Endothelial cell of umbilical vein (primary cell): ENCODE results near the gene SPHK2. TPM values are rescaled to one million over a fixed set of nuclear protein-coding genes. Genes with fewer than 3 reads are reported as not detected.

Experiments
- BruUV-seq: library from RNA; stranded (reverse); fragments of 400-500 nt; replicated peaks from 2 replicates; lab custom pipeline; 2021; lab: Mats Ljungman, UMichigan
- CTCF ChIA-PET: fragments of 300-600, 350-600 bp; sonication (Branson Sonifier 250); formaldehyde crosslinking; loops from one replicate; lab custom pipeline; 2021; ENCODE audit warnings: antibody characterized with exemption, inconsistent platforms; lab: Charles Lee
- POLR2A ChIA-PET: fragments of 300-600, 350-600 bp; sonication (Branson Sonifier 250); formaldehyde crosslinking; loops from one replicate; lab custom pipeline; 2021; ENCODE audit warnings: antibody characterized with exemption, inconsistent platforms; lab: Charles Lee
- DNase-seq: peaks from one replicate; pipeline ENCODE4 v3.0.0-alpha.2; 2011; ENCODE audit warnings: low read depth, low spot score
- FAIRE-seq: peaks from 2 replicates; lab custom pipeline; 2011; peaks lifted over from hg19 to GRCh38; lab: Jason Lieb, UNC
- H2AFZ ChIP-seq: 2 replicates; pipeline ENCODE4 v1.6.0; 2012; ENCODE audit warnings: low read depth, low read length, control low read depth, inconsistent platforms
- H3K27ac ChIP-seq: 2 replicates; pipeline ENCODE4 v1.5.1; 2011; ENCODE audit warnings: low read depth, mild to moderate bottlenecking, control low read depth, low read length, moderate library complexity; ENCODE audit not compliant: insufficient read depth
- H3K27me3 ChIP-seq, 2 experiments: 2 replicates each; pipeline versions ENCODE4 v1.6.0 to v1.6.1; 2011; ENCODE audit warnings: low read length in 2 of 2, mixed read lengths in 1 of 2; ENCODE audit not compliant: control insufficient read depth in 2 of 2, insufficient read depth in 2 of 2
- H3K36me3 ChIP-seq, 2 experiments: 2 replicates in 1 of 2; 3 replicates in 1 of 2; pipeline ENCODE4 v1.5.1; 2011; ENCODE audit warnings: low read length in 2 of 2, mild to moderate bottlenecking in 1 of 2, moderate library complexity in 1 of 2; ENCODE audit not compliant: control insufficient read depth in 2 of 2, insufficient read depth in 2 of 2; ENCODE audit errors: extremely low read depth in 1 of 2
- H3K4me1 ChIP-seq: 3 replicates; pipeline ENCODE4 v1.5.1; 2011; ENCODE audit warnings: mild to moderate bottlenecking, low read length; ENCODE audit not compliant: control insufficient read depth, insufficient read depth; ENCODE audit errors: extremely low read depth
- H3K4me2 ChIP-seq: 2 replicates; pipeline ENCODE4 v1.6.1; 2011; ENCODE audit warnings: low read length, control low read depth, mixed read lengths; ENCODE audit not compliant: insufficient read depth
- H3K4me3 ChIP-seq, 3 experiments: fragments of 200-600 bp in 1 of 3; sonication (generic), shearing (Covaris generic) in 1 of 3; replicated peaks in 1 of 3; 2 replicates each; pipeline ENCODE4 v1.5.1; 2011 to 2016; ENCODE audit warnings: control low read depth in 3 of 3, low read length in 3 of 3, mild to moderate bottlenecking in 2 of 3, inconsistent platforms in 1 of 3, low read depth in 1 of 3, moderate library complexity in 1 of 3; ENCODE audit not compliant: insufficient read depth in 1 of 3
- H3K79me2 ChIP-seq: 2 replicates; pipeline ENCODE4 v1.6.0; 2012; ENCODE audit warnings: low read length, inconsistent platforms; ENCODE audit not compliant: control insufficient read depth, insufficient read depth
- H3K9ac ChIP-seq: replicated peaks from 2 replicates; pipeline ENCODE3; 2011; ENCODE audit warnings: low read length, control low read depth; ENCODE audit not compliant: insufficient read depth; ENCODE audit errors: extremely low read depth
- H3K9me1 ChIP-seq: replicated peaks from 3 replicates; pipeline ENCODE4 v1.6.0; 2011; ENCODE audit warnings: mild to moderate bottlenecking, low read length; ENCODE audit not compliant: control insufficient read depth, insufficient read depth; ENCODE audit errors: extremely low read depth
- H3K9me3 ChIP-seq: replicated peaks from 2 replicates; pipeline ENCODE4 v1.5.1; 2012; ENCODE audit warnings: low read length, inconsistent platforms; ENCODE audit not compliant: control insufficient read depth, insufficient read depth
- H4K20me1 ChIP-seq: replicated peaks from 2 replicates; pipeline ENCODE3; 2011; ENCODE audit warnings: mild to moderate bottlenecking, low read length; ENCODE audit not compliant: control insufficient read depth, insufficient read depth; ENCODE audit errors: extremely low read depth
- EZH2 ChIP-seq: IDR thresholded peaks from 2 replicates; pipeline ENCODE4 v1.6.1; 2012; ENCODE audit warnings: borderline replicate concordance, low read depth, mild to moderate bottlenecking, moderate library complexity, low read length, inconsistent platforms; ENCODE audit not compliant: severe bottlenecking
- FOS ChIP-seq: IDR thresholded peaks from 2 replicates; pipeline ENCODE4 v1.6.1; 2011; ENCODE audit warnings: mild to moderate bottlenecking, low read length, moderate library complexity, borderline replicate concordance; ENCODE audit not compliant: insufficient read depth
- GATA2 ChIP-seq: IDR thresholded peaks from 2 replicates; pipeline ENCODE4 v1.7.0; 2011; ENCODE audit warnings: low read depth, mild to moderate bottlenecking, moderate library complexity, mixed read lengths, low read length; ENCODE audit not compliant: insufficient read length, insufficient read depth
- JUN ChIP-seq: IDR thresholded peaks from 2 replicates; pipeline ENCODE4 v1.6.1; 2011; ENCODE audit warnings: borderline replicate concordance, low read depth; ENCODE audit not compliant: insufficient read length, insufficient read depth
- MYC ChIP-seq: IDR thresholded peaks from one replicate; pipeline ENCODE4 v1.6.1; 2011; ENCODE audit warnings: mild to moderate bottlenecking, low read depth, low read length
- POLR2A ChIP-seq: IDR thresholded peaks from 2 replicates; pipeline ENCODE4 v1.6.1; 2012; ENCODE audit warnings: low read depth, mild to moderate bottlenecking, control low read depth, low read length
- POLR2AphosphoS5 ChIP-seq: IDR thresholded peaks from 2 replicates; pipeline ENCODE4 v1.6.1; 2012; ENCODE audit warnings: low read depth, mild to moderate bottlenecking, control low read depth, low read length, moderate library complexity; ENCODE audit not compliant: insufficient read depth
- dilution Hi-C: fragments of 300-500 bp; cut with MboI; formaldehyde crosslinking; loops from one replicate; pipeline ENCODE4 v1.15.0; 2019; ENCODE audit warnings: low sequenced_read_pairs; ENCODE audit not compliant: extremely low pct_ligation_motif_present
- intact Hi-C: fragments of 100-400 bp; cut with micrococcal nuclease; formaldehyde crosslinking; loops from one replicate; pipeline ENCODE4 v1.10.0; 2022
- polyA plus RNA-seq, 4 experiments: library from polyadenylated mRNA; depleted of rRNA in 3 of 4; stranded (reverse) in 3 of 4; unstranded in 1 of 4; fragments of >200 nt; gene quantifications; 2 replicates each; pipeline versions ENCODE4 v1.2.1 to v1.2.3, GENCODE V29; 2011 to 2012; ENCODE audit warnings: missing spikeins in 1 of 4
- total RNA-seq: library from RNA; stranded (reverse); gene quantifications from 2 replicates; pipeline ENCODE4 v1.2.3, GENCODE V29; 2021
- TF ChIP-seq, protein P1 (sequence below): IDR thresholded peaks from 2 replicates; pipeline ENCODE4 v1.6.1; 2011; ENCODE audit not compliant: insufficient read depth, insufficient read length
- TF ChIP-seq, protein P2 (sequence below), 2 donors: IDR thresholded peaks; 1 replicate in 1 of 2; 2 replicates in 1 of 2; pipeline ENCODE4 v1.5.1; 2011; ENCODE audit warnings: low read length in 2 of 2, mild to moderate bottlenecking in 2 of 2, moderate library complexity in 2 of 2, control low read depth in 1 of 2, inconsistent platforms in 1 of 2, low read depth in 1 of 2; ENCODE audit not compliant: insufficient read depth in 1 of 2; ENCODE audit errors: extremely low read depth in 1 of 2

SPHK2 gene
- total and polyA plus RNA-seq, 2 donors (not counting 3 experiments of a cell fraction or from before 2014, with no cell fraction given): 20.2 to 31.1 TPM

- no peaks in the 10 kb centered on the region for H3K9me1 ChIP-seq
- H3K79me2 ChIP-seq: no peaks in the 10 kb centered on the region
- BruUV-seq: no TSS peak
- no peaks in the 10 kb centered on the region for H4K20me1 ChIP-seq
- H2AFZ ChIP-seq: no peak overlapping the region
- no peaks in the 10 kb centered on the region for H3K36me3 ChIP-seq
- H3K4me1 ChIP-seq: peaks cover 5% of the 10 kb centered on the region
- FAIRE-seq (no peak), DNase-seq (no peak)
- dilution Hi-C loops (no loop called here), intact Hi-C loops (no loop called here)
- ChIA-PET CTCF (interaction anchor here (0.8 kb wide), 1 partner anchor 192 kb away, joined by 3 read pairs; no protein-coding TSS in a partner anchor), POLR2A (no interaction called here)
- TF ChIP-seq, protein P1, sequence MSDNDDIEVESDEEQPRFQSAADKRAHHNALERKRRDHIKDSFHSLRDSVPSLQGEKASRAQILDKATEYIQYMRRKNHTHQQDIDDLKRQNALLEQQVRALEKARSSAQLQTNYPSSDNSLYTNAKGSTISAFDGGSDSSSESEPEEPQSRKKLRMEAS: no peak
- H3K9ac ChIP-seq: no peak overlapping the region
- no peak overlapping the region for H3K4me3 ChIP-seq
- no peaks in the 10 kb centered on the region for H3K9me3 ChIP-seq
- no peak overlapping the region for H3K4me2 ChIP-seq
- no peaks in the 10 kb centered on the region for H3K27me3 ChIP-seq
- H3K27ac ChIP-seq: no peak overlapping the region
Observed at GRCh38 chr19:48650974-48651682, 31.8 kb downstream of the SPHK2 start.

- H2AFZ ChIP-seq: no peak overlapping the region
- no peak overlapping the region for H3K9ac ChIP-seq
- CTCF ChIA-PET: no interaction called here
- BruUV-seq: no TSS peak
- peaks cover 5% of the 10 kb centered on the region for H3K4me1 ChIP-seq
- dilution Hi-C loops: no loop called here
- H3K9me1 ChIP-seq: no peaks in the 10 kb centered on the region
- TF ChIP-seq POLR2A (no peak), GATA2 (no peak), EZH2 (no peak), JUN (no peak), POLR2AphosphoS5 (no peak), MYC (no peak), FOS (no peak)
- TF ChIP-seq, protein P1: no peak
- TF ChIP-seq, protein P2, sequence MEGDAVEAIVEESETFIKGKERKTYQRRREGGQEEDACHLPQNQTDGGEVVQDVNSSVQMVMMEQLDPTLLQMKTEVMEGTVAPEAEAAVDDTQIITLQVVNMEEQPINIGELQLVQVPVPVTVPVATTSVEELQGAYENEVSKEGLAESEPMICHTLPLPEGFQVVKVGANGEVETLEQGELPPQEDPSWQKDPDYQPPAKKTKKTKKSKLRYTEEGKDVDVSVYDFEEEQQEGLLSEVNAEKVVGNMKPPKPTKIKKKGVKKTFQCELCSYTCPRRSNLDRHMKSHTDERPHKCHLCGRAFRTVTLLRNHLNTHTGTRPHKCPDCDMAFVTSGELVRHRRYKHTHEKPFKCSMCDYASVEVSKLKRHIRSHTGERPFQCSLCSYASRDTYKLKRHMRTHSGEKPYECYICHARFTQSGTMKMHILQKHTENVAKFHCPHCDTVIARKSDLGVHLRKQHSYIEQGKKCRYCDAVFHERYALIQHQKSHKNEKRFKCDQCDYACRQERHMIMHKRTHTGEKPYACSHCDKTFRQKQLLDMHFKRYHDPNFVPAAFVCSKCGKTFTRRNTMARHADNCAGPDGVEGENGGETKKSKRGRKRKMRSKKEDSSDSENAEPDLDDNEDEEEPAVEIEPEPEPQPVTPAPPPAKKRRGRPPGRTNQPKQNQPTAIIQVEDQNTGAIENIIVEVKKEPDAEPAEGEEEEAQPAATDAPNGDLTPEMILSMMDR (IDR thresholded peaks at IDR 0.05; ENCODE audit: extremely low read depth in 1 of 2, insufficient read depth in 1 of 2, low read depth in 1 of 2, low read length in 2 of 2): no peak
- no peaks in the 10 kb centered on the region for H3K9me3 ChIP-seq
- intact Hi-C loops: no loop called here
- no peak for DNase-seq
- POLR2A ChIA-PET: no interaction called here
- no peak overlapping the region for H3K4me3 ChIP-seq
- no peak overlapping the region for H3K4me2 ChIP-seq
- H3K79me2 ChIP-seq: no peaks in the 10 kb centered on the region
- no peak overlapping the region for H3K27ac ChIP-seq
- no peak for FAIRE-seq
- H4K20me1 ChIP-seq: no peaks in the 10 kb centered on the region
- H3K27me3 ChIP-seq: no peaks in the 10 kb centered on the region
- no peaks in the 10 kb centered on the region for H3K36me3 ChIP-seq
Observed at GRCh38 chr19:48651683-48652048, 32.4 kb downstream of the SPHK2 start.
